Activated naive CD8-positive, alpha-beta T cell treated with anti-CD3 and anti-CD28 coated beads, Interleukin-2, amount 10 ng/mL, durations not matched to agents 7 days and 5 days (primary cell): ENCODE measurements around the gene PSMF1. TPM values are rescaled to one million over a fixed set of nuclear protein-coding genes. Genes with fewer than 3 reads are reported as not detected.

Experiments
- ATAC-seq: fragments of 150-1000 bp; cut with Tn5 transposase; one replicate; pipeline ENCODE4 v1.10.0; 2021; ENCODE audit warnings: low read depth, moderate library complexity
- POLR2A ChIA-PET: fragments of 350-600 bp; sonication (Branson Sonifier 250); formaldehyde crosslinking; loops from one replicate; lab custom pipeline; 2021; ENCODE audit warnings: antibody characterized with exemption; lab: Charles Lee
- DNase-seq: peaks from one replicate; pipeline ENCODE4 v3.0.0; 2021
- H3K27ac Mint-ChIP-seq: one replicate; pipeline ENCODE4 v1.8.0; 2022; ENCODE audit warnings: mild to moderate bottlenecking, mixed read lengths
- H3K27me3 Mint-ChIP-seq: one replicate; pipeline ENCODE4 v1.8.0; 2022; ENCODE audit warnings: mild to moderate bottlenecking, moderate library complexity, mixed read lengths
- H3K36me3 Mint-ChIP-seq: one replicate; pipeline ENCODE4 v1.8.0; 2021; ENCODE audit warnings: mild to moderate bottlenecking, mixed read lengths
- H3K4me1 Mint-ChIP-seq: one replicate; pipeline ENCODE4 v1.8.0; 2021; ENCODE audit warnings: mixed read lengths
- H3K4me3 Mint-ChIP-seq: one replicate; pipeline ENCODE4 v1.8.0; 2022; ENCODE audit warnings: mild to moderate bottlenecking, moderate library complexity, mixed read lengths
- H3K9me3 Mint-ChIP-seq: one replicate; pipeline ENCODE4 v1.8.0; 2021; ENCODE audit warnings: mixed read lengths
- total RNA-seq, 2 experiments: library from RNA; stranded (reverse); gene quantifications; one replicate each; pipeline ENCODE4 v1.2.3, GENCODE V29; 2021

PSMF1 gene
- total RNA-seq, 2 experiments from 2014 or later, result 126 to 127 TPM

DNA sequence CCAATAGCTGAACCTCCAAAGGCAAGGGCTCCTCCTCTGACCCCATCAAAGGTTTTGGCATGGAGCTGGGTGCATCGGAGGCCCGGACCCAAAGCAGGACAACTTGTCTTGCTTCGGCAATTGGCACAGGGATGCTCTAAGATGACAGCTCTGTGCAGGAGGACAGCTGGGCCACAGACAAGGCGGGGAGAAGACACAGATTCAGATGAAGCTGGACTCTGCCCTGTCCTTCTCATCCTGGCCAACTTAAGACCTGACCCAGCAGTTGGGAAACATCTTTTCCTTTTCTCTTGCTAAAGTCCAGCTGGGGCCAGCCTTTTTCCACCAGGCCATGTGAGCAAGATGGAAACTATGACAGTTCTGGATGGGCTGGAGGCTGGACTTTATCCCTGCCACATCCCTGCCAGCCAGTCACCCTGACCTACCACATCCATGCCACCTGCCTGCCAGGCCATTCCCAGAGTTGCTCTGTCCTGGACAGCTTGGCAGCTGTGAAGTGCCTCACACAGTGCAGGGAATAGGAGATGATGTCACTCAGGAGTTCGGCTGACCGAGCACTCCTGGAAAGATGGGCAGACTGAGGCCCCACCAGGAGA lies 12.7 kb upstream of the PSMF1 start:
- H3K9me3 Mint-ChIP-seq, result peaks cover 9% of the 10 kb centered on the region
- H3K4me3 Mint-ChIP-seq, result no peak overlapping the region
- no peak overlapping the region for H3K27ac Mint-ChIP-seq
- no peaks in the 10 kb centered on the region for H3K36me3 Mint-ChIP-seq
- ATAC-seq (no peak), DNase-seq (no peak)
- peaks cover 3% of the 10 kb centered on the region for H3K4me1 Mint-ChIP-seq
- POLR2A ChIA-PET, result no interaction called here
- H3K27me3 Mint-ChIP-seq, result peaks cover 3% of the 10 kb centered on the region

DNA sequence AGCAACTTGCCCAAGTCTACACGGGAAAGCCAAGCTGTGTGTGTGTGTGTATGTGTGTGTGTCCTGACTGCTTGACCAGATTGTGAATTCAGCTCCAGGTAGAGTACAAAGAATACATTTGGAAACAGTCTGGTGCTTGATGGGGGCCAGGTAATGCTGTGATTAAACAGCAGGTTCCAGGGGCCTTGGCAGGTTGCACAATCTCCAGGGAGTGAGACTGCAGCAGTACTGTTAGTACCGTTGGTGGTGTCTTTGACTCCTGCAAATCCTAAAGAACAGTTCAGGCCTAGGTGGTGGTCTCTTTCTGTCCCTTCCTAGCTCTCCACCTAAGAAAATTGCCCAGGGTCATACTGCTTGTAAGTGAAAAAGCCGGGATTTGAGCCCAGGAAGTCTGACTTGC lies 11.2 kb upstream of the PSMF1 start:
- DNase-seq (no peak), ATAC-seq (no peak)
- Mint-ChIP-seq H3K9me3 (peaks cover 7% of the 10 kb centered on the region), H3K4me1 (peaks cover 3% of the 10 kb centered on the region), H3K27me3 (peaks cover 2% of the 10 kb centered on the region), H3K36me3 (no peaks in the 10 kb centered on the region), H3K4me3 (no peak overlapping the region), H3K27ac (no peak overlapping the region)
- POLR2A ChIA-PET, result interaction anchor here (1.1 kb wide), 1 partner anchor 12 kb away, joined by 3 read pairs; no protein-coding TSS in a partner anchor

DNA sequence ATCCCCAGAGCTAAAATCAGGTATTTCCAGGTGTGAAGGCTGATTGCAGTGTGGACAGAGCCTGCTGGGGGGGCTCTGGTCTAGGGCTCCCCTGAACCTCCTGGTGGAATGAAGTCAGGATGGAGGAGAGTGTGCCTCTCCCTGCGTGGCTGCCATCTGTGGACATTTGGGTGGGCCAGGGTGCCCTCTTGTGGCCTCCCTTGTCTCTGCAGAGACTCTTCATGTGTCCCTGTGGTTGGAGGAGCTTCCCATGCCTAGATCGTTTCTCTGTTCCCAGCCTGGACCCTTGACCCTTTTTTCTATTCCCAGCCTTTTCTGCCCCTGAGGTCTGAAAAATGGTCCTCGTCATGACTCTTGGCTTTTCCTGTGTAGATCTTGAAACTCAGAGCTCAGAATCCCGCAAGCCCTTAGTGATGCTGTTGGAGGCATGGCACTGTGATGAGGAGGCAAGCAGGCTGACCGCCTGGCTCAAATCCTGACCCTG lies 9.9 kb upstream of the PSMF1 start:
- Mint-ChIP-seq H3K4me1 (peaks cover 3% of the 10 kb centered on the region), H3K27ac (peak overlapping the region; percentile 11), H3K9me3 (no peaks in the 10 kb centered on the region), H3K36me3 (no peaks in the 10 kb centered on the region), H3K27me3 (no peaks in the 10 kb centered on the region), H3K4me3 (no peak overlapping the region)
- peak; percentile 64 for DNase-seq
- peak; percentile 71 for ATAC-seq
- POLR2A ChIA-PET, result no interaction called here

DNA sequence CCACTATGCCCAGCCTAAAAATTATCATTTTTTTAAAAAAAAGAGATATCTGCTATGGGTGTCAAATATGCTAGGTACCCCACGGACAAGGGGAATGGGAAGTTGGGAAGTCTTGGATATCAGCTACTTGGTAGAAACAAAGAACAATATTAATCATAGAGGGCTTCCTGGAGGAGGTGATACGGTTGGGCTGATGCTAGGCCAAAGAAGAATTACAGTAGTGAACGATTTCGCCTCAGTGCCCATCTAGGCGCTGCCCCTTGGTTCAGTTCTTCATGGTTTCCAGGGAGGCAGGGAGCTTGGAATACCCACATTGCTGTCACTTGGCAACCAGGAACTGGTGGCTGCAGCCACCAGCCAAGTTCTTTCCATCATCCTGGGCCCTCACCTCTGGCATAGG lies 5.5 kb upstream of the PSMF1 start:
- ATAC-seq (no peak), DNase-seq (no peak)
- Mint-ChIP-seq H3K4me1 (peaks cover 11% of the 10 kb centered on the region), H3K9me3 (no peaks in the 10 kb centered on the region), H3K36me3 (peaks cover 6% of the 10 kb centered on the region), H3K27ac (no peak overlapping the region), H3K4me3 (no peak overlapping the region), H3K27me3 (peaks cover 2% of the 10 kb centered on the region)
- POLR2A ChIA-PET, result no interaction called here

DNA sequence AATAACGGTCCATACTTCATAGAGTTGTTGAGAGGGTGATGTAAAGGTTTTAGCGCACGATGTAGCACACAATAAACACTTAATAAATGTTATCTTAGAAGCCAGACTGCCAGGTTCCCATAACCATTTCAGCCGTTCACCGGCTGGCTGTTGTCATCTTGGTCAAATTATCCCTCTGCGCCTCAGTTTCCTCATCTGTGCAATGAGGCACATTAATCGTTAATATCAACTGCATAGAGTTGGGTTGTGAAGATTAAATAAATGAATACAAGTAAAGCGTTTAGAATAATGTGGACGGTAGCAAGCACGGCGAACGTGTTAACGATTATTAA lies 432 bp upstream of the PSMF1 start:
- no peaks in the 10 kb centered on the region for H3K9me3 Mint-ChIP-seq
- H3K27ac Mint-ChIP-seq, result peak overlapping the region; percentile 89
- peaks cover 22% of the 10 kb centered on the region for H3K36me3 Mint-ChIP-seq
- H3K27me3 Mint-ChIP-seq, result peaks cover 2% of the 10 kb centered on the region
- peak overlapping the region; percentile 92 for H3K4me3 Mint-ChIP-seq
- no peak for DNase-seq
- ATAC-seq, result no peak
- H3K4me1 Mint-ChIP-seq, result peaks cover 41% of the 10 kb centered on the region
- POLR2A ChIA-PET, result interaction anchor here (1.4 kb wide), 1 partner anchor 17 kb away, joined by 3 read pairs; no protein-coding TSS in a partner anchor

DNA sequence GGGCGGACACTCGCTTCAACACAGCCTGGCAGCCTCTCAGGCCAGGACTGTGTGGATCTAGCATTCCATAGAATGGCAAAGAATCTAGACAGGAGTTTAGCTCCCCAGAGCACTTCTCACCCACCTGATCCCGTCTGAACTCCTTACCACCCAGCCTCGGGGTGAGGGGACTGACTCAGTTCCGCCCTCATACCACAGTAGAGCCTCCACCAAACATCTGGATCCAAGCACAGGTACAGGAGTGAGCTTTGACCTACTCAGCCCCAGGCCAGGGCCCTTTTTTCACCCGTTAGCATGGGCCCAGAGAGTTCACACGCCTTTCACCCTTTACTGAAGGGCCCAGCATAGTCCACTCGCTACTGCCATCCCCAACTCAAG lies 715 bp downstream of the PSMF1 start:
- H3K4me1 Mint-ChIP-seq, result peaks cover 48% of the 10 kb centered on the region
- ATAC-seq (no peak), DNase-seq (no peak)
- POLR2A ChIA-PET, result interaction anchor here (1.2 to 1.3 kb wide), 2 partner anchors 12 to 65 kb away, joined by 3 read pairs; no protein-coding TSS in a partner anchor
- H3K27ac Mint-ChIP-seq, result peak overlapping the region; percentile 89
- H3K36me3 Mint-ChIP-seq, result peaks cover 22% of the 10 kb centered on the region
- peaks cover 2% of the 10 kb centered on the region for H3K27me3 Mint-ChIP-seq
- peak overlapping the region; percentile 92 for H3K4me3 Mint-ChIP-seq
- no peaks in the 10 kb centered on the region for H3K9me3 Mint-ChIP-seq

DNA sequence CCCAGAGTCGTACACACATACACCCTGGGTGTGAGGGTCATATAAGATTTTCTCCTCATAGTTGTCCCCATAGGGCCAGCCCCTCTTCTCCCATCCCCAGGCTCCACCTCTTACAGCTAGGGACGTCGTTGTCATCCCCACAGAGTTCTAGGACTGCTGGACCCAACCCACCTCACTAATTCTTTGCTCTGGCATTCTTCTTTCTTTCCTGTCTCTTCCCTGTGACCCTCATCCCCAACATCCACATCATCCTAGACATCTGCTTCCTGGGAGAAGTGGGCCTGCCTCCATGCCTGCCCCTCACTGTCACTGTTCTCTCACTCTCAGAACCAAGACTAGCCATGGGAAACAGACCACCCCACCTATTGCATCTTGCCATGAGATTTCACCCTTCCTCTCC lies 1.1 kb downstream of the PSMF1 start:
- H3K4me1 Mint-ChIP-seq, result peaks cover 50% of the 10 kb centered on the region
- POLR2A ChIA-PET, result interaction anchor here (1.2 to 1.3 kb wide), 2 partner anchors 12 to 65 kb away, joined by 3 read pairs; no protein-coding TSS in a partner anchor

DNA sequence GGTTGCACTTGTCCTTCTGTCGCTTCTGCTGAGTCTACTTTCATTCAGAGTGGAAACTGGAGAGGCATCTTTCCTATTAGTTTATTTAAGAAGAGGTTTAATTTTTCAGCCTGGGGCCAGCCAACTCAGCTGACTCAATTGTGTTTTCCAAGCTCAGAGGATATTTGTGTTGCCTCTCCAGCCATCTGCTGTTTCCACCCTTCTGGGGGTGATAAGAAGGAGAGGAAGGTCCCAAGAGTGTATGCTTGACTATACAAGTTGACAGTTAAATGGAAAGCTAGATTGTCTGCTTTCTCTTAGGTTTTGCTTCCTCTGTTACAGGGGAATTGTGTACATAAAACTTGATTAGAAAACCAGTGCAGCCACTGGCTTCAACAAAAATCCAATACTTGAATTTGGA lies 3.0 kb downstream of the PSMF1 start:
- ATAC-seq (no peak), DNase-seq (no peak)
- POLR2A ChIA-PET, result no interaction called here
- Mint-ChIP-seq H3K4me3 (peak overlapping the region; percentile 58), H3K9me3 (no peaks in the 10 kb centered on the region), H3K36me3 (peaks cover 30% of the 10 kb centered on the region), H3K27ac (peak overlapping the region; percentile 66), H3K4me1 (peaks cover 57% of the 10 kb centered on the region), H3K27me3 (no peaks in the 10 kb centered on the region)

More for the DNA sequence above, 1.1 kb downstream of the PSMF1 start:
- Mint-ChIP-seq H3K27me3 (peaks cover 2% of the 10 kb centered on the region), H3K9me3 (no peaks in the 10 kb centered on the region), H3K4me3 (peak overlapping the region; percentile 92), H3K27ac (peak overlapping the region; percentile 89), H3K36me3 (peaks cover 23% of the 10 kb centered on the region)
- DNase-seq (no peak), ATAC-seq (no peak)

DNA sequence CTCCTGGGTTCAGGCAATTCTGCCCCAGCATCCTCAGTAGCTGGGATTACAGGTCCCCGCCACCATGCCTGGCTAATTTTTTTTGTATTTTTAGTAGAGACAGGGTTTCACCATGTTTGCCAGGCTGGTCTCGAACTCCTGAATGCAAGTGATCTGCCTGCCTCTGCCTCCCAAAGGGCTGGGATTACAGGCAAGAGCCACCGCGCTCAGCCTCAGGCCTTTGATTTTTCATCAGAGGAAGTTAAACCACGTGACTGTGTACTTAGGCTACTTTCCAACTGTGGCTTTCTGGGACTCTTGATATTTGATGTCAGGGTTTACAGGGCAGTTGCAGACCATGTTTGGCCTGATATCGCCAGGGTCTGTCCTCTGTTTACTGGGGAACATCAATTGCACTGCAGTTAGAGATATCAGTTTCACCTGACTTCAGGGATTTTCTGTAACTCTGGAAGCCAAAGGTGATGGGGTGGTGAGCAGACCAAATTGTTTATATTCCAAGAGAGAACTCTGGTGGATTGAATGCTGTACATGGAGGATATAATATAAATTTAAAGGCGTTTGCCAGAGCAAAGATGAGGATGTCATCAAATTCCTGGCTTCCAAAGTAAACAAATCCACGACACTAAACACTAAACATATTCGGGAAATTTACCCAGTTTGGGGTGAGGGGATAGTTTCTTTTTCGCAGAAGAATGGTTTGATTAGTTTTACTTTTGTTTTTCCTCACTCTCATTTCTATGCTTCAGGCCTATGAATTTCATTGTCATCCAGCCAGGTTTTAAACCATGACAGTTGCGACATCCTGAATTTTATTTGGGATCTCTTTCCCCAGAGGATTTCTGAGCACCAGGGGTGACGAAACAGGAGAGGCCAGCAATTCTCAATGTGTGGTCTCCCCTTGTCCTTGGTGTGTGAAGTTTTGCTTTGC lies 4.2 kb downstream of the PSMF1 start:
- POLR2A ChIA-PET, result no interaction called here
- Mint-ChIP-seq H3K4me1 (peaks cover 51% of the 10 kb centered on the region), H3K4me3 (peak overlapping the region; percentile 43), H3K27ac (peak overlapping the region; percentile 52), H3K9me3 (no peaks in the 10 kb centered on the region), H3K36me3 (peaks cover 32% of the 10 kb centered on the region), H3K27me3 (no peaks in the 10 kb centered on the region)
- ATAC-seq, result no peak
- no peak for DNase-seq

DNA sequence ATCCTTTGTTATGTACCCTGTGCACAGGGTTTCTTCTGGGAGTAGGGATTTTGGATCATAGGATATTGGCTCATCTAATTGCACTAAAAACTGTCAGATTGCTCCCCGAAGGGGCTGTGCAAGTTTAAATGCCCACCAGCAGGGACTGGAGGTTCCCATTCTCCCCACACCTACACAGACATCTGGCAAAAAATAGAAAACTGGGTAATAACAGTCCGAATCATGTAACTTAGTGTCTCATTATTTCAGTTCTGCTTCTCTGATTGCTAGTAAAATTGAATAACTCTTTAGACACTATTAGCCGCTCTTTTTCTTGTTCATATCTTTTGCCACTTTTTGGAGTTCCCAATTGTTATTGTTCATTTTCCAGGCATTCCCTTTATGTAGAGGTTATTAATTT lies 5.3 kb downstream of the PSMF1 start:
- Mint-ChIP-seq H3K4me1 (peaks cover 46% of the 10 kb centered on the region), H3K9me3 (no peaks in the 10 kb centered on the region), H3K27me3 (no peaks in the 10 kb centered on the region), H3K4me3 (no peak overlapping the region), H3K27ac (no peak overlapping the region), H3K36me3 (peaks cover 36% of the 10 kb centered on the region)
- POLR2A ChIA-PET, result no interaction called here
- DNase-seq (no peak), ATAC-seq (no peak)

DNA sequence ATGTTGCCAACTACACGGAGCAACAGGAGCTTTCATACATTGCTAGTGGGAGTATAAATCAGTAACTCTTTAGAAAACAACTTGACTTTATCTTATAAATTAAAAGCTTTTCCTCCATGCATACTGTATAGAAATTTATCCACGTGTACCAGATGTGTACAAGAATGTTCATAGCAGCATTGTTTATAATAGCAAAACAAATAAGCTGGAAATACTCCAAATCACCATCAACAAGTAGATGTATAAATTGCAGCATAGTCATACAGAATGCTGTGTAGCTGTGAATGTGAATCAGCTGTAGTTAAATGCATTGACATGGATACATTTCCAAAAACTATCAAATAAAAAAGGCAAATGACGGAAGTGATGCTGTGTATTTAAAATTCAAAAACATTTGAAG lies 6.0 kb downstream of the PSMF1 start:
- ATAC-seq, result no peak
- POLR2A ChIA-PET, result no interaction called here
- Mint-ChIP-seq H3K4me3 (no peak overlapping the region), H3K36me3 (peaks cover 38% of the 10 kb centered on the region), H3K27me3 (no peaks in the 10 kb centered on the region), H3K9me3 (no peaks in the 10 kb centered on the region), H3K27ac (no peak overlapping the region), H3K4me1 (peaks cover 45% of the 10 kb centered on the region)
- no peak for DNase-seq

DNA sequence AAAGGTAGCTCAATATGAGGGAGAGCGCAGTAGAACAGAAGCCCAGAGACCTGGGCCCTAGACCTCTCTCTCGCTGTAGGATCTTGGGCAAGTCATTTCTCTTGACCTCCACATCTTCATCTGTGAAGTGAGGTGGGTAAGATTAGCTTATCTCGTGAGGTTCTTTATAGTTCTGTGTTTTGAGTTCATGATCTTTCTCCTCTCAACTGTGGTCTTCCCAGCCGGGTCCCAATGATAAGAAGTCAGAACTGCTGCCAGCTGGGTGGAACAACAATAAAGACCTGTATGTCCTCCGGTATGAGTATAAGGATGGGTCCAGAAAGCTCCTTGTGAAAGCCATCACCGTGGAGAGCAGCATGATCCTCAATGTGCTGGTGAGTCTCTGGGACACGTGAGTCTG lies 6.9 kb downstream of the PSMF1 start:
- POLR2A ChIA-PET, result no interaction called here
- H3K27ac Mint-ChIP-seq, result no peak overlapping the region

DNA sequence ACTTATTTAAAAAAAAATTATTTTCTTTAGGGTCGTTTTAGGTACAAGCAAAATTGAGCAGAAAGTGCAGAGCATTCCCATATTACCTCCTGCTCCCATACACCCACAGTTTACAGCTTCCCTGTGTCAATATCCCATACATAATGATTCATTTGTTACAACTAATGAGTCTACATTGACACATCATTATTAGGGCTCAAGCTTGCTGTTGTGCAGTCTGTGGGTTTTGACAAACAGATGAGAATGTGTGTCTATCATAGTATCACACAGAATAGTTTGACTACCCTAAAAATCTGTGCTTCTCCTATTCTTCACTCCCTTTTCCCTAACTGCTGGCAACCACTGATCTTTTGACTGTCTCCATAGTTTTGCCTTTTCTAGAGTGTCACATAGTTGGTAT lies 9.4 kb downstream of the PSMF1 start:
- peaks cover 52% of the 10 kb centered on the region for H3K36me3 Mint-ChIP-seq
- H3K4me3 Mint-ChIP-seq, result no peak overlapping the region

More for the DNA sequence above, 6.9 kb downstream of the PSMF1 start:
- ATAC-seq (no peak), DNase-seq (no peak)
- no peak overlapping the region for H3K4me3 Mint-ChIP-seq
- no peaks in the 10 kb centered on the region for H3K27me3 Mint-ChIP-seq
- H3K9me3 Mint-ChIP-seq, result no peaks in the 10 kb centered on the region
- peaks cover 36% of the 10 kb centered on the region for H3K4me1 Mint-ChIP-seq
- H3K36me3 Mint-ChIP-seq, result peaks cover 38% of the 10 kb centered on the region

More for the DNA sequence above, 9.4 kb downstream of the PSMF1 start:
- H3K9me3 Mint-ChIP-seq, result peaks cover 1% of the 10 kb centered on the region
- ATAC-seq (no peak), DNase-seq (no peak)
- peaks cover 19% of the 10 kb centered on the region for H3K4me1 Mint-ChIP-seq
- no peak overlapping the region for H3K27ac Mint-ChIP-seq
- POLR2A ChIA-PET, result no interaction called here
- H3K27me3 Mint-ChIP-seq, result no peaks in the 10 kb centered on the region
